HepG2 (cell line): ENCODE results near the gene GAL3ST2. TPM values are rescaled to one million over a fixed set of nuclear protein-coding genes. Genes with fewer than 3 reads are reported as not detected.

Experiments used
- ATAC-seq: fragments of 200-7000 bp; cut with Tn5 transposase; 3 replicates; pipeline ENCODE4 v1.9.1; 2020; ENCODE audit warnings: mild to moderate bottlenecking, moderate library complexity
- BruUV-seq: library from RNA; stranded (reverse); fragments of 400-500 nt; replicated peaks from 2 replicates; lab custom pipeline; 2021; lab: Mats Ljungman, UMichigan
- CTCF ChIA-PET: fragments of 300-600 bp; formaldehyde crosslinking; extraction: SDS; loops from one replicate; lab custom pipeline; 2021; ENCODE audit warnings: low total read pairs, inconsistent platforms, low intra/inter-chr PET ratio; lab: Yijun Ruan, JAX
- POLR2A ChIA-PET: fragments of 350-600 bp; sonication (Branson Sonifier 250); formaldehyde crosslinking; loops from one replicate; lab custom pipeline; 2020; ENCODE audit warnings: antibody characterized with exemption, inconsistent platforms; lab: Yijun Ruan, JAX
- DNase-seq: peaks from one replicate; pipeline ENCODE4 v3.0.0-alpha.2; 2015; ENCODE audit warnings: low spot score
- FAIRE-seq: peaks from 3 replicates; lab custom pipeline; 2011; peaks lifted over from hg19 to GRCh38; lab: Jason Lieb, UNC
- H2AFZ ChIP-seq: one replicate; pipeline ENCODE4 v1.6.1; 2011; ENCODE audit warnings: low read length, inconsistent platforms
- H3K27ac ChIP-seq: fragments of 300-600 bp; 3 replicates; pipeline ENCODE4 v1.8.0; 2011; ENCODE audit warnings: mixed run types, mild to moderate bottlenecking, mixed read lengths, low read length, inconsistent platforms; ENCODE audit not compliant: insufficient read depth; ENCODE audit errors: extremely low read length
- H3K27me3 ChIP-seq, 2 experiments: fragments of 200-600 bp in 1 of 2; 2 replicates in 1 of 2; 3 replicates in 1 of 2; pipeline versions ENCODE4 v1.6.0 to v1.8.0; 2011; ENCODE audit warnings: low read length in 2 of 2, mild to moderate bottlenecking in 2 of 2, moderate library complexity in 2 of 2, inconsistent platforms in 1 of 2; ENCODE audit not compliant: insufficient read depth in 2 of 2, control insufficient read depth in 1 of 2
- H3K36me3 ChIP-seq, 2 experiments: fragments of 200-600 bp in 1 of 2; replicated peaks in 1 of 2; 2 replicates in 1 of 2; 3 replicates in 1 of 2; pipeline versions ENCODE4 v1.5.1 to v1.8.0; 2011; ENCODE audit warnings: low read length in 2 of 2, inconsistent platforms in 1 of 2; ENCODE audit not compliant: insufficient read depth in 2 of 2, control insufficient read depth in 1 of 2
- H3K4me1 ChIP-seq: 2 replicates; pipeline ENCODE4 v1.5.1; 2012; ENCODE audit warnings: low read length, inconsistent platforms; ENCODE audit not compliant: insufficient read depth
- H3K4me2 ChIP-seq: 2 replicates; pipeline ENCODE4 v1.6.0; 2011; ENCODE audit warnings: low read depth, low read length, inconsistent platforms
- H3K4me3 ChIP-seq, 3 experiments: fragments of 200-600 bp in 1 of 3; sonication (generic), shearing (Covaris generic) in 1 of 3; replicated peaks in 1 of 3; 2 replicates each; pipeline ENCODE4 v1.5.1; 2011 to 2016; ENCODE audit warnings: low read length in 3 of 3, inconsistent platforms in 2 of 3, low read depth in 2 of 3, mild to moderate bottlenecking in 2 of 3, control low read depth in 1 of 3, mixed read lengths in 1 of 3; ENCODE audit not compliant: insufficient read depth in 1 of 3
- H3K79me2 ChIP-seq: one replicate; pipeline ENCODE4 v1.6.1; 2011; ENCODE audit warnings: low read length, inconsistent platforms; ENCODE audit not compliant: insufficient read depth
- H3K9ac ChIP-seq: 2 replicates; pipeline ENCODE4 v1.6.0; 2011; ENCODE audit warnings: mild to moderate bottlenecking, low read depth, low read length, inconsistent platforms; ENCODE audit not compliant: insufficient read depth
- H3K9me3 ChIP-seq: 2 replicates; pipeline ENCODE4 v1.5.1; 2012; ENCODE audit warnings: mild to moderate bottlenecking, low read length
- H4K20me1 ChIP-seq: 2 replicates; pipeline ENCODE4 v1.6.0; 2011; ENCODE audit warnings: inconsistent platforms, mild to moderate bottlenecking, low read length, moderate library complexity; ENCODE audit not compliant: insufficient read depth
- ADNP ChIP-seq: sonication (generic); formaldehyde crosslinking; IDR thresholded peaks from 2 replicates; pipeline ENCODE4 v1.4.0; 2020; ENCODE audit warnings: missing genetic modification reagents
- CEBPB ChIP-seq: IDR thresholded peaks from 2 replicates; pipeline ENCODE4 v1.6.1; 2011; ENCODE audit warnings: low read depth, low read length, improper control_type of control experiment, borderline replicate concordance
- KDM1A ChIP-seq: IDR thresholded peaks from 2 replicates; pipeline ENCODE4 v1.6.1; 2016; ENCODE audit warnings: missing compliant biosample characterization
- PCBP1 ChIP-seq: fragments of 200-400 bp; formaldehyde crosslinking; IDR thresholded peaks from 2 replicates; pipeline ENCODE4 v1.6.1; 2017; ENCODE audit warnings: mild to moderate bottlenecking, low read depth, low read length, borderline replicate concordance
- RCOR2 ChIP-seq: IDR thresholded peaks from 2 replicates; pipeline ENCODE4 v1.6.1; 2016; ENCODE audit warnings: missing biosample characterization, missing genetic modification reagents
- SRSF1 ChIP-seq: fragments of 200-400 bp; formaldehyde crosslinking; optimal IDR thresholded peaks from 2 replicates; pipeline ENCODE3; 2017; ENCODE audit warnings: mild to moderate bottlenecking, low read depth, low read length, moderate library complexity
- ZBTB33 ChIP-seq: sonication (generic); formaldehyde crosslinking; IDR thresholded peaks from 2 replicates; pipeline ENCODE4 v1.4.0; 2020; ENCODE audit warnings: missing genetic modification reagents
- ZMYM2 ChIP-seq: sonication (generic); formaldehyde crosslinking; IDR thresholded peaks from 2 replicates; pipeline ENCODE4 v1.8.0; 2022; ENCODE audit warnings: mild to moderate bottlenecking, missing genetic modification reagents
- ZNF232 ChIP-seq: sonication (generic); formaldehyde crosslinking; IDR thresholded peaks from 2 replicates; pipeline ENCODE4 v1.4.0; 2020; ENCODE audit warnings: missing genetic modification reagents, borderline replicate concordance
- ZNF280D ChIP-seq: sonication (generic); formaldehyde crosslinking; IDR thresholded peaks from 2 replicates; pipeline ENCODE4 v1.5.1; 2020; ENCODE audit warnings: mild to moderate bottlenecking, missing genetic modification reagents
- ZNF3 ChIP-seq: IDR thresholded peaks from 2 replicates; pipeline ENCODE4 v1.7.0; 2017; ENCODE audit warnings: inconsistent platforms
- ZNF552 ChIP-seq: sonication (generic); formaldehyde crosslinking; IDR thresholded peaks from 2 replicates; pipeline ENCODE4 v1.9.0; 2022; ENCODE audit warnings: missing genetic modification reagents, mild to moderate bottlenecking, borderline replicate concordance
- WGBS: methylation state at CpG from one replicate; pipeline ENCODE4 v1.1.6; 2017; ENCODE audit warnings: low lambda C conversion rate; 5-methylcytosine and 5-hydroxymethylcytosine counted together
- in situ Hi-C: cut with HindIII; loops from 2 replicates; pipeline ENCODE4 v1.10.0; 2017; ENCODE audit warnings: low pct_unique_long_range_greater_than_20kb; ENCODE audit not compliant: extremely low pct_ligation_motif_present
- intact Hi-C: fragments of 100-400 bp; cut with micrococcal nuclease; formaldehyde crosslinking; loops from one replicate; pipeline ENCODE4 v1.10.0; 2022; ENCODE audit not compliant: unreplicated experiment
- polyA plus RNA-seq, 8 experiments: library from polyadenylated mRNA; depleted of rRNA in 3 of 8; stranded (reverse) in 7 of 8; unstranded in 1 of 8; fragments of >200 nt; fragmentation: Illumina TruSeq in 4 of 8; extraction: Trizol in 4 of 8; gene quantifications; 2 replicates each; pipeline versions ENCODE4 v1.2.1 to v1.2.3, GENCODE V29; 2011 to 2016; ENCODE audit warnings: low read depth in 4 of 8, missing spikeins in 1 of 8, mixed read lengths in 1 of 8; ENCODE audit not compliant: insufficient read depth in 1 of 8
- total RNA-seq, 5 experiments: library from RNA; depleted of rRNA; stranded (reverse); fragments of >200 nt; fragmentation: Illumina TruSeq; extraction: Trizol; gene quantifications; 2 replicates each; pipeline ENCODE4 v1.2.3, GENCODE V29; 2016; ENCODE audit warnings: low read depth in 1 of 5
- TF ChIP-seq, protein P1 (sequence below): sonication (generic); formaldehyde crosslinking; IDR thresholded peaks from 2 replicates; pipeline ENCODE4 v1.5.0; 2020; ENCODE audit warnings: mild to moderate bottlenecking, missing genetic modification reagents, borderline replicate concordance

GAL3ST2 gene
- total and polyA plus RNA-seq, 2 of the 13 experiments (the other 11 are each of a cell fraction or from before 2014, with no cell fraction given) = 0.17 to 0.20 TPM

GRCh38 chr2:241759893-241760292 lies 16.7 kb upstream of the GAL3ST2 start (continued):
- TF ChIP-seq ZNF280D (CRISPR knock-in tag) (0 out of 2 replicates have a peak, but pooled peaks have one; percentile 9), ZNF552 (CRISPR knock-in tag) (0 out of 2 replicates have a peak, but pooled peaks have one; percentile 22), ADNP (CRISPR knock-in tag) (peak; percentile 6; the same call in 1 of the 2 replicates)

GRCh38 chr2:241760301-241760771 lies 16.3 kb upstream of the GAL3ST2 start:
- no peaks in the 10 kb centered on the region for H3K27me3 ChIP-seq
- in situ Hi-C loops = no loop called here
- TF ChIP-seq ZMYM2 (CRISPR knock-in tag) (peak; percentile 70), KDM1A (CRISPR knock-in tag) (peak; percentile 78; the same call in 1 of the 2 replicates), PCBP1 (peak; percentile 91; the same call in 1 of the 2 replicates), CEBPB (peak; percentile 77), ZBTB33 (CRISPR knock-in tag) (0 out of 2 replicates have a peak, but pooled peaks have one; percentile 54), ADNP (CRISPR knock-in tag) (0 out of 2 replicates have a peak, but pooled peaks have one; percentile 71), ZNF232 (CRISPR knock-in tag) (no peak), RCOR2 (CRISPR knock-in tag) (0 out of 2 replicates have a peak, but pooled peaks have one; percentile 60), SRSF1 (peak; percentile 31), ZNF3 (CRISPR knock-in tag) (peak; percentile 58; the same call in 1 of the 2 replicates)
- TF ChIP-seq, protein P1, sequence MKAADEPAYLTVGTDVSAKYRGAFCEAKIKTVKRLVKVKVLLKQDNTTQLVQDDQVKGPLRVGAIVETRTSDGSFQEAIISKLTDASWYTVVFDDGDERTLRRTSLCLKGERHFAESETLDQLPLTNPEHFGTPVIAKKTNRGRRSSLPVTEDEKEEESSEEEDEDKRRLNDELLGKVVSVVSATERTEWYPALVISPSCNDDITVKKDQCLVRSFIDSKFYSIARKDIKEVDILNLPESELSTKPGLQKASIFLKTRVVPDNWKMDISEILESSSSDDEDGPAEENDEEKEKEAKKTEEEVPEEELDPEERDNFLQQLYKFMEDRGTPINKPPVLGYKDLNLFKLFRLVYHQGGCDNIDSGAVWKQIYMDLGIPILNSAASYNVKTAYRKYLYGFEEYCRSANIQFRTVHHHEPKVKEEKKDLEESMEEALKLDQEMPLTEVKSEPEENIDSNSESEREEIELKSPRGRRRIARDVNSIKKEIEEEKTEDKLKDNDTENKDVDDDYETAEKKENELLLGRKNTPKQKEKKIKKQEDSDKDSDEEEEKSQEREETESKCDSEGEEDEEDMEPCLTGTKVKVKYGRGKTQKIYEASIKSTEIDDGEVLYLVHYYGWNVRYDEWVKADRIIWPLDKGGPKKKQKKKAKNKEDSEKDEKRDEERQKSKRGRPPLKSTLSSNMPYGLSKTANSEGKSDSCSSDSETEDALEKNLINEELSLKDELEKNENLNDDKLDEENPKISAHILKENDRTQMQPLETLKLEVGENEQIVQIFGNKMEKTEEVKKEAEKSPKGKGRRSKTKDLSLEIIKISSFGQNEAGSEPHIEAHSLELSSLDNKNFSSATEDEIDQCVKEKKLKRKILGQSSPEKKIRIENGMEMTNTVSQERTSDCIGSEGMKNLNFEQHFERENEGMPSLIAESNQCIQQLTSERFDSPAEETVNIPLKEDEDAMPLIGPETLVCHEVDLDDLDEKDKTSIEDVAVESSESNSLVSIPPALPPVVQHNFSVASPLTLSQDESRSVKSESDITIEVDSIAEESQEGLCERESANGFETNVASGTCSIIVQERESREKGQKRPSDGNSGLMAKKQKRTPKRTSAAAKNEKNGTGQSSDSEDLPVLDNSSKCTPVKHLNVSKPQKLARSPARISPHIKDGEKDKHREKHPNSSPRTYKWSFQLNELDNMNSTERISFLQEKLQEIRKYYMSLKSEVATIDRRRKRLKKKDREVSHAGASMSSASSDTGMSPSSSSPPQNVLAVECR = 0 out of 2 replicates have a peak, but pooled peaks have one; percentile 37

More at GRCh38 chr2:241760301-241760771, 16.3 kb upstream of the GAL3ST2 start:
- DNase-seq = no peak
- Histone ChIP-seq H3K4me1 (0 out of 2 replicates have a peak, but pooled peaks cover 6% of the 10 kb centered on the region), H3K4me2 (no peak overlapping the region), H3K27ac (no peak overlapping the region), H3K4me3 (no peak overlapping the region), H3K36me3 (peaks cover 3 to 6% of the 10 kb centered on the region in 2 experiments; a peak in 4 of 5 replicates), H3K9ac (no peak overlapping the region), H3K9me3 (no peaks in the 10 kb centered on the region), H4K20me1 (no peaks in the 10 kb centered on the region), H3K79me2 (no peaks in the 10 kb centered on the region), H2AFZ (no peak overlapping the region)
- FAIRE-seq = no peak
- POLR2A ChIA-PET = interaction anchor here (0.9 to 5.2 kb wide), 2 partner anchors 8 to 12 kb away, joined by 3 to 37 read pairs; no protein-coding TSS in a partner anchor
- intact Hi-C loops = no loop called here
- ATAC-seq = no peak
- CTCF ChIA-PET = no interaction called here
- 98% methylated on average over 7 of the region's 17 CpGs for WGBS
- BruUV-seq = no TSS peak
